ENCODE results near the gene HSPB7. TPM values are rescaled to one million over a fixed set of nuclear protein-coding genes. Genes with fewer than 3 reads are reported as not detected.
"Not testable (repeated sequence)": the region's sequence is repeated elsewhere in the genome, so short reads cannot be mapped to it uniquely, and the experiment has no call there.

The HSPB7 gene
- total and polyA plus RNA-seq, 8 donors, result 1.5 to 22.1 (median 3.7) TPM

DNA sequence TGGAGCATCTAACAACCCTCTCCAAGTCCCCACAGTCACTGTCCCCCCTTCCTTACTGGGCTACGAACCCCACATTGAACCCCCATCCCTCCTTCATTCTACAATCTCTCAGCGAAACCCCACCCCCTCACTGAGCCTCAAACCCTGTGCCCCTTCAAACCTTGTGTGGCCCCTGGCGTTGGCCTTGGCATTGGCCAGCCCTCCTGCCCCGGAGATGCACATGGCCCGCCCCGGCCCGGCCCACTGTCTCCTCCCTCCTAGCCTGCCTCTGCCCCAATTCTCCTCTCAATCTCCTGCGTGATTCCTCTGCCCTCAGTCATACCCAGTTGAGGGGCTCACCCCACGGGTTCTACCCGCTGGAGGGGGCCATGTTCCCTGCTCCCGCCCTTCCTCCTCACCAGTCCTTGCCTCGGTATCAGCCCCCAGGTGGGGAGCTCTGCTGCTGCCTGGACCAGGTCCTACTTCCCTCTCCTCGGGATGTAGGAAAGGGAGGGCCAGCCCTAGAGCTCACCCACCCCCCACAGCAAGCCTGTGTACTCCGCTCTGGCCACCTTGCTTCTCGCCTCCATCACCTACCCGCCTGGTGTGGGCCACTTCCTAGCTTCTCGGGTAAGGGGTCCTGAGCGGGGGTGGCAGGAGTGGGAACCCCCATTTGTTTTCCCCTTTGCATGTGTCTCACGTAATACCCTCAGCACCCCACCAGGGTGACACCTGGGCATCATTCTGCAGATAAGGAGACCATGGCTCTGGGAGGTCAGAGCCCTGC lies 10.6 kb upstream of the HSPB7 start:
- Histone ChIP-seq H3K27ac (no peak overlapping the region), H3K4me1 (peaks cover 5 to 8% of the 10 kb centered on the region in 2 donors), H3K36me3 (no peaks in the 10 kb centered on the region), H3K27me3 (peaks cover 0 to 41% of the 10 kb centered on the region in 2 donors), H3K4me3 (no peak overlapping the region), H3K9me3 (no peaks in the 10 kb centered on the region)
- no peak for ATAC-seq
- DNase-seq, result peak in 1 of 4 donors; percentile 49
- intact Hi-C loops (cut with DNase I), result no loop called here
- TF ChIP-seq, protein P1, sequence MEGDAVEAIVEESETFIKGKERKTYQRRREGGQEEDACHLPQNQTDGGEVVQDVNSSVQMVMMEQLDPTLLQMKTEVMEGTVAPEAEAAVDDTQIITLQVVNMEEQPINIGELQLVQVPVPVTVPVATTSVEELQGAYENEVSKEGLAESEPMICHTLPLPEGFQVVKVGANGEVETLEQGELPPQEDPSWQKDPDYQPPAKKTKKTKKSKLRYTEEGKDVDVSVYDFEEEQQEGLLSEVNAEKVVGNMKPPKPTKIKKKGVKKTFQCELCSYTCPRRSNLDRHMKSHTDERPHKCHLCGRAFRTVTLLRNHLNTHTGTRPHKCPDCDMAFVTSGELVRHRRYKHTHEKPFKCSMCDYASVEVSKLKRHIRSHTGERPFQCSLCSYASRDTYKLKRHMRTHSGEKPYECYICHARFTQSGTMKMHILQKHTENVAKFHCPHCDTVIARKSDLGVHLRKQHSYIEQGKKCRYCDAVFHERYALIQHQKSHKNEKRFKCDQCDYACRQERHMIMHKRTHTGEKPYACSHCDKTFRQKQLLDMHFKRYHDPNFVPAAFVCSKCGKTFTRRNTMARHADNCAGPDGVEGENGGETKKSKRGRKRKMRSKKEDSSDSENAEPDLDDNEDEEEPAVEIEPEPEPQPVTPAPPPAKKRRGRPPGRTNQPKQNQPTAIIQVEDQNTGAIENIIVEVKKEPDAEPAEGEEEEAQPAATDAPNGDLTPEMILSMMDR (IDR thresholded peaks at IDR 0.05), result no peak

DNA sequence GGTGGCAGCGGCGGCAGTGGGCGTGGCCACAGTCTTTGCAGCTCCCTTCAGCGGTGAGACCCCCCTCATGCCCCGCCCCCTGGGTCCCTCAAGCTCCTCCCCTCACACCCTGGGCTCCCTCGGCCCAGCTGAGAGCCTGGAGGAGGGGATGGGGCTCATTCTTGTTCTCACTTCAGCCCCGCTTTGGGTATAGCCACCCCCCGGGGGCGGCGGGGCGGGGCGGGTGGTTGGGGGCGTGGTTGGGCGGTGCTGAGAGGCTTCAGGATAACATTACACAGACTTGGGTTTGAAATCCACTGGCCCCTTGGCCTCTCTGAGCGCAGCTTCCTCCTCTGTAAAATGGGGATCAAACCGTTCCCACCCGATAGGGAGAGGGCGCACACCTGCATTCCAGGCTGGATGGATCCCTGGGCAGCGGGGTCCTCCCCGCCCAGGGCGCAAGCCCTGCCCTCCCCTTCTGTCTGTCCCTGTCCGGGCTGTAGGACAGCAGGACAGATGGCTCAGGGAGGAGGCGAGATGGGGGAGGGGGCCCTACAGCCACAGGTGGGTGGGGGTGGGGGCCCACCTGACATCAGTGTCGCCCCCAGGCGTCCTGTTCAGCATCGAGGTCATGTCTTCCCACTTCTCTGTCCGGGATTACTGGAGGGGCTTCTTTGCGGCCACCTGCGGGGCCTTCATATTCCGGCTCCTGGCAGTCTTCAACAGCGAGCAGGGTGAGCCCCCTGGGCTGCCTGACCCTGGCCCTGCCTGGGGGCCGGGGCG lies 9.1 kb upstream of the HSPB7 start:
- intact Hi-C loops (cut with DNase I), result no loop called here
- TF ChIP-seq, protein P1 (IDR thresholded peaks at IDR 0.05), result no peak
- H3K36me3 ChIP-seq, result no peaks in the 10 kb centered on the region
- ATAC-seq (peak; percentile 56), DNase-seq (peak in 2 of 4 donors; percentile 51 to 67)
- H3K4me3 ChIP-seq, result no peak overlapping the region
- H3K9me3 ChIP-seq, result no peaks in the 10 kb centered on the region
- no peak overlapping the region for H3K27ac ChIP-seq
- H3K27me3 ChIP-seq, result peaks cover 0 to 41% of the 10 kb centered on the region in 2 donors
- H3K4me1 ChIP-seq, result peaks cover 5 to 8% of the 10 kb centered on the region in 2 donors

DNA sequence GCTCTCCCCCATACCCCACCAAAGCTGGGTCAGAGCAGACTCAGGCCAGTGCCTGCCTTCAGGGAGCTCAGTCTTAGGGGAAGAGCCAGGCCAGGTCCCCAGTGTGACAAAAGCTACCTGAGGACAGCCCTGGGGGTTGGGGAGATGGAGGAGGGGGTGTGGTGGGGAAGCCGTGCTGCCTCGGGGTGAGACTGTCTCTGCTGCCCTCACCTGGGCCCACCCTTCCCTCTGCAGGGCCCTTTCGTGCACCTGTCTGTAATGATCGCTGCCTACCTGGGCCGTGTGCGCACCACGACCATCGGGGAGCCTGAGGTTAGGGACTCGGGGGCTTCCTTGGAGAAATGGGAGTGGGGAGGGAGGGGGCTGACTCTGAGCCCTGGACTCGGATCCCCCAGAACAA lies 8.5 kb upstream of the HSPB7 start:
- ATAC-seq; intact Hi-C loops (cut with DNase I); H3K27ac ChIP-seq: not testable (repeated sequence)

DNA sequence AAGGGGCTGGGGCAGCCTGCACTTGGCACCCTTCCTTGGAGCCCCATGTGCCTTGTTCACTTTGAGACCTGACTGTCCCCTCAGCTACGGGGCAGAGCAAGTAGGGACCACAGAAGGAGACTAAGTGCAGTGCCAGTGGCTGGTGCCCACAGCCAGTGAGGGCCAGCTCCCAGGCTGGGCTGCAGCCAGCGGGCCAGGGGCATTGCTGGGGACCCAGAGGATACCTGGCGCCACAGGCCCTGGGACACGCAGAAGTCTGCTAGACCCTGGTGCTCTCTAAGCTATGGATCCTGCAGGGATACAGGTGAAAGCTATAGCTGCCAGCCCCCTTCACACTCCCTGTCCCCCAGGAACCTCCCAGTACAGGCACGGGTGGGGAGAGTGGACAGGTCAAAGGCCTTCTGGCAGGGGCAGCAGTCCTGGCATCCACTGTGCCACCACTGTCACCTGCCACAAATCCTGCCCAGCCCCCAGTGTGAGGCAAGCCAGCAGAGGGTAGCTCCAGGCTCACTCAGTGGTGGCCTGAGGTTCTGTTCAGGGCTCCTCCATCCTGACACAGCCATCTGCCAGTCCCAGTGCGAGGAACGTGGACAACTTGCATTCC lies 5.3 kb upstream of the HSPB7 start:
- H3K4me3 ChIP-seq, result no peak overlapping the region
- H3K4me1 ChIP-seq, result peaks cover 8 to 13% of the 10 kb centered on the region in 2 donors
- intact Hi-C loops (cut with DNase I), result no loop called here
- no peaks in the 10 kb centered on the region for H3K9me3 ChIP-seq
- H3K36me3 ChIP-seq, result no peaks in the 10 kb centered on the region
- H3K27me3 ChIP-seq, result peaks cover 0 to 22% of the 10 kb centered on the region in 2 donors
- no peak overlapping the region for H3K27ac ChIP-seq
- DNase-seq (peak in 1 of 4 donors; percentile 72), ATAC-seq (no peak)
- TF ChIP-seq, protein P1 (IDR thresholded peaks at IDR 0.05), result no peak

More for the DNA sequence above, 8.5 kb upstream of the HSPB7 start:
- H3K27me3 ChIP-seq, result peaks cover 0 to 41% of the 10 kb centered on the region in 2 donors
- peak in 1 of 4 donors; percentile 38 for DNase-seq
- not testable (repeated sequence) for H3K4me1 ChIP-seq, H3K4me3 ChIP-seq, H3K9me3 ChIP-seq, H3K36me3 ChIP-seq

DNA sequence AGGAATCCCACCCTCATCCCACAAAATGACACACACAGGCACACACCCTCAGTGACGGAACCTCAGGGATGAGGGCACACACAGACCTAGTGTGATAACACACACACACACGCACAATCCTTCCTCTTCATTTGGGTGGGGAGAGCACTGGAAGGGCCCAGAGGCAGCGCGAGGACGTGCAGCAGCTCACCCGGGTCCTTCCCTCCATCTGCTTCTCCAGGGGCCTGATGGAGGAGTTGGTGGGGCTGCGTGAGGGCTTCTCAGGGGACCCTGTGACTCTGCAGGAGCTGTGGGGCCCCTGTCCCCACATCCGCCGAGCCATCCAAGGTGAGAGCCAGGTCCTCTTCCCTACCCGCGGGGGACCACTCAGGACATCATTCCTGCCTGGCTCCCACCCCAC lies 4.5 kb upstream of the HSPB7 start:
- no peaks in the 10 kb centered on the region for H3K36me3 ChIP-seq
- H3K4me3 ChIP-seq, result no peak overlapping the region
- DNase-seq (peak in 1 of 4 donors; percentile 41), ATAC-seq (no peak)
- peaks cover 0 to 14% of the 10 kb centered on the region in 2 donors for H3K27me3 ChIP-seq
- intact Hi-C loops (cut with DNase I), result no loop called here
- TF ChIP-seq, protein P1 (IDR thresholded peaks at IDR 0.05), result no peak
- H3K9me3 ChIP-seq, result no peaks in the 10 kb centered on the region
- H3K27ac ChIP-seq, result no peak overlapping the region
- peaks cover 8 to 18% of the 10 kb centered on the region in 2 donors for H3K4me1 ChIP-seq
